HG02870 (cell line): ENCODE data around the gene RASSF5.

Source experiments
- ATAC-seq: cut with Tn5 transposase; IDR thresholded peaks from one replicate; pipeline ENCODE4 v1.9.1; 2021; ENCODE audit warnings: mild to moderate bottlenecking, moderate library complexity; ENCODE audit not compliant: unreplicated experiment

RASSF5 gene, protein sequence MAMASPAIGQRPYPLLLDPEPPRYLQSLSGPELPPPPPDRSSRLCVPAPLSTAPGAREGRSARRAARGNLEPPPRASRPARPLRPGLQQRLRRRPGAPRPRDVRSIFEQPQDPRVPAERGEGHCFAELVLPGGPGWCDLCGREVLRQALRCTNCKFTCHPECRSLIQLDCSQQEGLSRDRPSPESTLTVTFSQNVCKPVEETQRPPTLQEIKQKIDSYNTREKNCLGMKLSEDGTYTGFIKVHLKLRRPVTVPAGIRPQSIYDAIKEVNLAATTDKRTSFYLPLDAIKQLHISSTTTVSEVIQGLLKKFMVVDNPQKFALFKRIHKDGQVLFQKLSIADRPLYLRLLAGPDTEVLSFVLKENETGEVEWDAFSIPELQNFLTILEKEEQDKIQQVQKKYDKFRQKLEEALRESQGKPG

DNA sequence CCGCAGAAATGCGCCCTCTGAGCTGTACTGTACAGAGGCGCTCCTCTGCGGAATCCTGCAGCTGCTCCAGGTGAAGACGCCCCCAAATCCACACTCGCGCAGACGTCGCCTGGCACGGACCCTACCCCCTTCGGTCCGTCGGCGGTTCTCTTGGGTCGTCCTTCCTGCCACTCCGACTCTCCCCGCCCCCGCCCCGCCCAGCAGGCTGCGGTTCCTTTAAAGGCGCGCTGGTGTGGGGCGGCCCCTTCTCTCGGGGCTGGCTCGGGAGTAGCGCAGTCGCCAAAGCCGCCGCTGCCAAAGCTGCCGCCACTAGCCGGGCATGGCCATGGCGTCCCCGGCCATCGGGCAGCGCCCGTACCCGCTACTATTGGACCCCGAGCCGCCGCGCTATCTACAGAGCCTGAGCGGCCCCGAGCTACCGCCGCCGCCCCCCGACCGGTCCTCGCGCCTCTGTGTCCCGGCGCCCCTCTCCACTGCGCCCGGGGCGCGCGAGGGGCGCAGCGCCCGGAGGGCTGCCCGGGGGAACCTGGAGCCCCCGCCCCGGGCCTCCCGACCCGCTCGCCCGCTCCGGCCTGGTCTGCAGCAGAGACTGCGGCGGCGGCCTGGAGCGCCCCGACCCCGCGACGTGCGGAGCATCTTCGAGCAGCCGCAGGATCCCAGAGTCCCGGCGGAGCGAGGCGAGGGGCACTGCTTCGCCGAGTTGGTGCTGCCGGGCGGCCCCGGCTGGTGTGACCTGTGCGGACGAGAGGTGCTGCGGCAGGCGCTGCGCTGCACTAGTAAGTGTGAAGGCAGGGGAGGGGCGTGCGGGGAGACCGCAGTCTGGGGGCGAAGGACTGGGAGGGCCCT, at the start of gene RASSF5:
TSS of gene RASSF5 (plus strand) at position 248 of the 846 bp plus-strand sequence. CDS start at position 320, 72 bp downstream.
- peak; percentile 56 for ATAC-seq

DNA sequence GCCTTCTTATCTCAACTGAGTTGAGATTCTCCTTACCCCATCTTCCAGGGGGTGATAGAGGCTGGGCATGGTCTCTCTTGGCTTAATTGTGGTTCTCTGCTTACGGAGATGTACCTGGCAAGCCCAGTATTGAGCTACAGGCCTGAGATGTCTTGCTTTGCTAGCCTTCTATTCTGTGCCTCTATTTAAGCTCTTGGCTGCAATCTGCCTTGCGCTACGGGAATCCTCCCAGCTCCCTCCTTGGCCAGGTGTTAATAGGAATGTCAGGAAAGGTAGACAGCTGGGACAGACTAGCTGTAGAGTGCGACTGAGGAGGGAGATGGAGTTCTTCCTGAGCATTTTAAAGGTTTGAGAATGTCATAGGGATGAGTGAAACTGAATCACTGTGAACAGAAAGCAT, 47.6 kb upstream of the RASSF5 start:
- ATAC-seq, result no peak

DNA sequence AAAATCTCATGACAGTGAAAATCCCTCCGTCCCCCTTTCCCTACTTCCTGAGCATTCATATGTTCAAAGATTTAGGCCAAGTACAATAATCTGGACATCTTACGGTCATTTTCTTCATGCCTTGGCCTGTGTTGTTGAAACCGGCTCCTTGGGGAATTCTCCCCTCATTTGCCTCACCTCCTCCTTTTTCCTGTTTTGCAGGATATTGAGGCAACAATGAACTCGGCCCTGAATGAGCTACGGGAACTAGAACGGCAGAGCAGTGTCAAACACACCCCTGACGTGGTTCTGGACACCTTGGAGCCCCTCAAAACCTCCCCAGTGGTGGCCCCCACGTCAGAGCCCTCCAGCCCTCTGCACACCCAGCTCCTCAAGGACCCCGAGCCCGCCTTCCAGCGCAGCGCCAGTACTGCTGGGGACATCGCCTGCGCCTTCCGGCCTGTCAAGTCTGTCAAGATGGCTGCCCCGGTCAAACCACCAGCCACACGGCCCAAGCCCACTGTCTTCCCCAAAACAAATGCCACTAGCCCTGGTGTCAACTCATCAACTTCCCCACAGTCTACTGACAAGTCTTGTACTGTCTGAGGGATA, 46.4 kb upstream of the RASSF5 start:
- no peak for ATAC-seq

DNA sequence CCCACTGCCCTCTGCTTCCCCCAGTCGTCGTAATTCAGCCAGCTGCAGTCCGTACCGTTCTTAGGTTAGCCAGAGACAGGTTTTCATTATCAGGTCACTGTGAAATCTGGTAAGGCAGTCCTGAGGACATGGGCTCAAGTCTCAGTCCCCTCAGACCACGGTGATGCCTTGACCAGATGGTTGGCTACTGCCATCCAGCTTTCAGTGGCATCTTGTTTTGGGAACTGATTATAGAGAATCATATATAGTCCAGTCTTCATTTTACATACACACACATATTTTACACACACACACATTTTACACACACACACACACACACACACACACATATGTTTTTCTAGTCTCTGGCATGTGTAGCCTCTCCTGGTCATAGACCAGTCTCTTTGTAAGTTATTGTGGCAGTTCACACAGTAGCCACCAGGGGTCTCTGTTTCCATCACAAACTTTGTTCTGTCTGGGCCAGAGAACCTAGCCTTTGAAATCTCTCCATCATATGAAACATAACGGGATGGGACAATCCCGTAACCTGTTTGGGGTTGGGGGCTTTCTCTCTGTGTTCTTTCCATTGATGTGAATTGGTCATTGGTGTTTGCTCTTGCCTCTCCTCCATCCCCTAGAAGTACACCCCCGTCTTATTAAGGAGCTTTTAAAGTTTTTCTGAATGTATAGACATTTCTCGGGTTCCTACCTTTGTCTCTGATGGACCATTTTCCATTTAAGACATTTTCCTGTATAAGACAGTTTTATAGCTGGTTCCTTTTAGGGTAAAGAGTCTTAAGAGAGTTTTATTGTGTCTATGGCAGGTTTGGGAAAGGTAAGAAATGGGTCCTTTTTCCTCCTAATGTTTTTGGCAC, 45.5 kb upstream of the RASSF5 start:
- no peak for ATAC-seq

DNA sequence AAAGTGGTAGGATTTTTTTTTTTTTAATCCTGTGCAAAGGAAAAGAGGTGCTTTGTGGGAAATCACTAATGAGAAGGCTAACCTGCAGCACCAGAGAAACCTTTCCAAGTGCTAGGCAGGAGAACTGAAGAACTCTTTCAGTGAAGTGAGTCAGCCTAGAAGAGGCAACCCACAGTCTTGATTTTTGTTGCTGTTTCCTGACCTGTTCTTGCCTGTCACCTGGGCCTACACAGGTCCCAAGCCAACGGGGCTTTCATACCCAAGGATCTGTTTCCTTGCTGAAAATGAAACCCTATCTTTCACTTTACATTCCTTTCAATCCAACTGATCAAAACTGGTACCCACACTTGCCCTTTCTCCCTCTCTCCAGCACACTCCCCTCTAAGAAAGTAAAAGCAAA, 44.2 kb upstream of the RASSF5 start:
- ATAC-seq, result no peak

DNA sequence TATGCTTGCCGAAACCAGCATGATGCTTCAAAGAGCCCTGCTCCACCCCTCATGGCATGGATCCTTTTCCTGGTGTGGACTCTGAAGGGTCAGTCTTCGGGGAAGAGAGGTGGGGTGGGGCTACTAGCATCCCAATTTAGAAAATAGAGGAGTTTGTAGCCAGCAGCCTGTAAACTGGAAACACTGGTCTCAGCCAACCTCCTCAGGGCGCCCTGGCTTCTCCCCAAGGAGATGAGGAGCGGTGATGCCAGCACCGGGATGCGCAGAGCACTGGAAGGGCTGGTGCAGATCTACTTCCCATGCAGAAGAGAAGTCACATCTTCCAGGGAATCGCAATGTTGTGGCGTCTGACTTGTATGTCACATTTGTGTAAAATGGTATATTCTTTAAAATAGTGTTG, 43.4 kb upstream of the RASSF5 start:
- ATAC-seq, result no peak

DNA sequence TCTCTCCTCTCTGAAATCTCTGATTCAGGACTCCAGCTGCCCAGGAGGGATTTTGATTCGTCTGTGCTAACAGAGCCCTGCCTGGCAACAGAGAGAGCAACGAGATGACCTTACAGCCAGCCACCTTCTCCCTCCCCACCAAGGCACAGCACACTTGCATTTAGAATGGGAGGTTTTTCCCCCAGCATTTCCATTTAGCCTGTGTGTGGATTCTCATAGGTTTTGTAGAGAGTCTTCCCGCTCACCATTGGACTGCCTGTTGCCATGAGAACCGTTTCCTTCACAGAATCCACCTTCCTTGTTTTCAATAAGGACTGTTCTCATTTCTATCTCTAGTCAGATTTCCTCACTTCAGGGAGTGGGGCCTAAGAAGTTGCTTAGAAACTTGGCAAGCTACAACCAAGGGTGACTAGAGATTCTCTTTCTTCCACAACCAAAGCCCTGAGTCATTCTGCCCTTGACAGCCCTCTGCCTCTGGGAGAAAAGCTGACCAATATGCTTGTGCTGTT, 42.8 kb upstream of the RASSF5 start:
- ATAC-seq, result no peak

DNA sequence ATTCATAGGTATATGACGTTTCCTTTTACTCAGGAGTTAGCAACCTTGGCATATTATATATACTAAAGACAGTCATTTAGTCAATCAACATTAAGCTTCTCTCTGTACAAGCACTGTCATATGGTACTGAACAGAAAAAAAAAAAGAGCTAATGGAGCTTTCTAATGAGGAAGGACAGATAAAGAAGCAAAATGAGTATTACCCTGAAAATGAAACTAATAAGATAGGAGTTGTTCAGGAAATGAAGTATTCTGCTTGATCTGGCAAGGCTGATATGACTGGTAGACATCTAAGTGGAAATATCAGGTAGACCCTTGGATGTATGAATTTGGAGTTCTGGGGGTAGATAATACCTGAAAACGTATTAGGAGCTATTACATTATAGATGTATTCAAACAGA, 41.4 kb upstream of the RASSF5 start:
- peak; percentile 27 for ATAC-seq

DNA sequence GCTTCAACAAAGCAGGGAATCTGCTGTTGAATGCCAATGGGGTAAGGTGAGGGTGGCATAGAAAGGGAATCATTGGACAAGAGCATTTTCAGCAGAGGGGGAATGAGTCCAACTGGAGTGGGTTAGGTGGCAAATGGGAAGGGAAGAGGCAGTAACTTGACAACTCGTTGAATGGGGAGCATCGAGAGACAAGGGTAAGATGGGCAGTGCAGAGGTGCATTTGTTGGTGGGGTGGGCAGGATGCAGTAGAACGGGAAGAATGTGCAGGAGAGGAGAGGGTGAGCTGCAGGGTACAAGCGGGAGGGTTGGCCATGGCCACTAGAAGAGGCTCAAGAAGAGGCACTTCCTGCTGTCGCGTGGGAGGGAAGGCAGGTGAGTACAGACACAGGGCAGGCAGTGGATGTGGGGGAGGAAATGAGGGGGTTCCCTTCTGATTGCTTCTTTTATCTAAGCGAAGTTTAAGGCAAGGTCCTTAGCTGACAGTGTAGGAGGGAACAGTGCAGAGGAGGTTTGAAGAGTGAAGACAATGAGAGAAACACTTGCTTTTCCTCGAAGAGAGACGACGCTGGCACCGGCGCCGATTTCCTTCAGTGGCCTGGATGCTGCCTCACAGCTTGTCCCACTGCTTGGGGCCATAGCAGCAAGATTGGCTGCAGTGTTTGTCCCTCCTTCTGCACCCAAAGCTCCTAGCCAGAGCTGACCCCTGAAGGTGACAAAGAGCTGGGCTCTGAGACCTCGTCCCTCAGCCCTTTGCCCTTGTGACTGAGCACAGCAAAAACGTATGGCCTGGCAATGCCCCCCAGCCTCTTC, 40.3 kb upstream of the RASSF5 start:
- no peak for ATAC-seq

DNA sequence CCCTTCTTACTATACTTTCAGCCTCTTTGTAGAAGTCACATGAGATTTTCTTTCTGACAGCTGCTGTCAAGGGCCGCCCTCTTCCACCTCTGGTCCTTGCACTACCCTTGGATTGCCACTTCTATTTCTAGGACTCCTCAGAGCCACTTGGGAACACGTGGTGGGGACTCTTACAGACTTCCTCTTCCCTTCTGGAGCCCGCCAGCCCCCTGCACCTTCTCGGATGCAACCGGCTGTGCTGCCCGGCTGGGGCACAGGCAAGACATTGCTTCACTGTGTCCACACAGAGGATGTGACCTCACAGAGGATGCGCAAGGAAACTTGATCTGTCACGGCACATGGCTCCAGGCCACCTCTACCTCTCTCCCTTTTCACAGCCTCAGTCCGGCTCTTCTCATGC, 39.4 kb upstream of the RASSF5 start:
- no peak for ATAC-seq

DNA sequence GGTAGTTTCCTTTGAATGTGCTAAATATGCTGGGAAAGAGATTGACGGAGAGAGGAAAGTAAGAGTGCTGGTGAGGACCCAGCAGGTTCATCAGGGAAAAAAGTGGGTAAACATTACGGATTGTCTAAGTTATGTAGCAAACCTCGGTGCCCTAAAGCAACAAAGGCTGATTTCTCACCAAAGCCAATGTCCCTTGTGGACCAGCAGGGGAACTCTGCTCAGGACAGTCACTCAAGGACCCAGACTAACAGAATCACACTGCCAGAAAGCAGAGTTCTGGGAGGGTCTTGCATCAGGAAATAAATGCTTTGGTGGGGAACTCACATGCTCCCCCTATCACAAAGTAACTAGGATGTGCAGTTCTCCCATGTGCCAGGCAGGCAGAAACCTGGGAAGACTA, 38.8 kb upstream of the RASSF5 start:
- ATAC-seq, result no peak

DNA sequence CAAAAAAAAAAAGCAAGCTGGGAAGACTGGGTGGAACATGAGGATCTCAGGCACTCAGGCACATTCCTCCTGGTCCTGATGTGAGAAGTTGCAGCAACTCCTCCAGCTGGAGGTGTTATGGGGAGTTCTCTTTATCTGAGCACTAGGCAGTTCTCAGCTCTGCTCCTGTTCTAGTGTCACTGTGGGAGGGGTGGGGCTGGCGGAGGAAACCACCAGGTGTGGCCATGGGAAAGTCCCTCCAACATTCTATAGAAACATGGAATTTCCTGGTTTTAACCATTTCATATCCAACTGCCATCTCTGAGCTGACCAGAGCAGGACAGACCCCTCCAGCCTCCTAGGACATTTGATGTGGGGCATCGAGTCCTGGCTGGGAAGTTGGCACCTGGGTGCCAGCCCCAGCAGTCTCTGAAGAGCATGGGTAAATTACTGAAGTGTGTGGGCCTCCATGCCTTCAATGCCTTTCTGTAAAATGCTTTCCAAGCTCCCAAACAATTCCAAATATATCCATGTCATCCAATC, 37.9 kb upstream of the RASSF5 start:
- no peak for ATAC-seq

DNA sequence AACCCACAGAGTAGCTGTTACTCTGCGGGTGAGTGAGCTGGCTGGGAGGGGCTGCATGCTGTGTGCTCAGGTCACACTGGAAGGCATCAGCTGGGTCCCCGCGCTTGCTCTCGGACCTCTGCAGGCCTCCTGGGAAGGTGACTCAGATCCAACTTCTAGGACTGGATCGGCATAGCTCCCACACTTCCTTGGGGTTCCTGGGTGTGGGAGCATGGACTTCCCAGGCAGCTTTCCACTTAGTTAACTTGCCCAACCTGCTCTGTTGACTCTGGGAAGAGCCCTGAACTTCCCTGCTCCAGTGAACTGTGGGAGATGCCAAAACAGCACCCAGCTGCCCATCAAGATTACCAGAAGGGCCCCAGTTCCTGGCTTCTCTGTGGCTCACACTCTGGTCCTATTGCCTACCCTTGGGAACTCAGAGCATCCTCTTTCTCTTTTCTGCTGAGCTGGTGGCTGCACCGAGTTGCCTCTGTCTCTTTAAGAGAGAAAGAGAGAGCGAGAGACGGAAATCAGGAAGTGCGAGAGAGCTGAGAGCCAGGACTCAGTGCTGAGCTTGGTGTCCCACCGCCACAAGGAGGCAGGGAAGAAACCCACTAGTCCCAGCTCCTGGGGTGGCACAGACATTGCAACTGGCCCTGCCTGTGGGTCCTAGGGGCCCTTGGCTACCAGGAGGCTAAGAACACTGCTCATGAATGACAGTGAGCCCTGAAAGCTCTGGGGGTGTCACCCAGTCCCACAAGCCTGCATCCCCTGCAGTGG, 37.2 kb upstream of the RASSF5 start, which contains the start of gene IKBKE:
TSS of gene IKBKE (plus strand) at position 544 of the 759 bp plus-strand sequence. CDS start 2,752 bp downstream, outside the sequence.
- peak; percentile 49 for ATAC-seq

DNA sequence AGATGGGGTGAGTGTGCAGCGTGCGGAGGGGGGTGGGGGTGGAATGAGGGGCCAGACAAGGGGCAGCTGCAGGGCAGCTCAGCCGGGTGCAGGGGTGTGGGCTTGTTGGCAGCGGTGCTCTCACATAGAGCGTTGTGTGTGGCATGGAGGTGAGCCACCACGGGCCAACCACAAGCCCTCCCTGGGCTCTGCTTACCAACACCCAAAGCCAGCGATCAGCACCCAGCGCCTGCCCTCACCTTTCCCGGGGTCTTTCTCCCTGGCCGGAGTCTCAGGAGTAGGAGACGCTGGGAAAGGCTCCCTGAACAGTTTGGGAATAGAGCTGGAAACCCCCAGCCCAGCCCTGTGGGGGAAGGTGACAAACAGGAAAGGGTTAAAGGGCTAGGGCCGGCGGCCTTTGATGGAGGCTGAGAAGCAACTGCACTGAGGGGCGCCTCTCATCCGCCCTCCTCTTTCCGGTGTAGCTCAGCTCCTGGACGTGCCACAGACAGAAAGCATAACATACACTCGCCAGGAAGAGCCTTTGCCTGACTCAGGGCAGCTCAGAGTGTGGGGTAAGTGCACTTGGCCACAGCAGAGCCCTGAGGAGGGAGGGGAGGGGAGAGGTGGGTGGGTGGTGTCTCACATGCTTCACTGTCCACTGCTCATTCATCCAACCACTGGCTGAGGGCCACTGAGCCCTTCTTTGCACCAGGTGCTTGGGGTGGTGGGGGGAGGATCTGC, 36.5 kb upstream of the RASSF5 start:
- peak; percentile 1 for ATAC-seq

DNA sequence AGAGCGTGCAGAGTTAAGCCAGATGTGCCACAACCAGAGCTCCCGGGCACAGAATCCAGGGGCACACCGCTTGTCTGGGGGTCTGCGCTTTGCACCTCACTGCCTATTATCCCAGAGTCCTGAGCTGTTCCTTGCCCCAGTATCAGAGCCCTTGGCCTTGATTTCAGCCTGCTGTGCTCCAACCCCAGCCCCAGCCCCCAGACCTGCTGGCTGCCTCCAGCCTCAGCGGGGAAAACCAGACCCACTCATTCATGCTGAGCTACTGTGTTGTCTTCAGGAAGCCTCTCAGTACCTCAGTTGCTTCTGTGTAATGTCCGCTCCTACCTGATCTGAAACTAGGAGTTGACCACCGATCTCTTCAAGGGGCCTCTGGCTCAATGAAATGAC, 35.9 kb upstream of the RASSF5 start:
- ATAC-seq, result peak; percentile 39

DNA sequence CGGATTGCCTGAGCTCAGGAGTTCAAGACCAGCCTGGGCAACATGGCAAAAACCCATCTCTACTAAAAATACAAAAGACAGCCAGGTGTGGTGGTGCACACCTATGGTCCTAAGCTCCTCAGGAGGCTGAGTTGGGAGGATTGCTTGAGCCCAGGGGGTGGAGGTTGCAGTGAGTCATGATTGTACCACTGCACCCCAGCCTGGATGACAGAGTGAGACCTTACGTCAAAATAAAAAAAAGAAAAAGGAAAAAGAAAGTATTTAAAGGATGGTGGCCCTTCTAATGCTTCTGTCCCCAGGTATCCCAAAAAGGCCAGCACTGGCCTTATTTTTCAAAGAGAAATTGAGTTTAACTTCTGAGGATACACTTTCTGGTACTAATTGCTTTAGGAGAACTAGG, 35.3 kb upstream of the RASSF5 start:
- no peak for ATAC-seq

DNA sequence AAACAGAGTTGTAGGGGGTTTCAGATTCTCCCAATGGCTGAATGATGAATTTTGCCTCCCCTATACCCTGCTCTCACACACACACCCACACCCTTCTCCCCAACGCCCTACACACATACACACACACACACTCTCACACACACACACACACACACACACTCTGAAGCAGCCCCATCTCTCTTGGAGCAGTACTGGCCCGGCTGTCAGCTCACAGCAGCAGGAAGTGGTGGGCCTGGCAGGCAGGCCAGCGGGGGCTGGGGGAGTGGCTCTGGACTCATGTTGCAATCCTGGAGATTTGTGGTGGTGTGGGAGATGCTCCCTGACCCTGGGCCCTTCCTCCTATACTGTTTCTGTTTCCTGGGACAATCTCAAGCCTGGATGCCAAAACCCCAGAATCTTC, 34.9 kb upstream of the RASSF5 start:
- ATAC-seq, result no peak

DNA sequence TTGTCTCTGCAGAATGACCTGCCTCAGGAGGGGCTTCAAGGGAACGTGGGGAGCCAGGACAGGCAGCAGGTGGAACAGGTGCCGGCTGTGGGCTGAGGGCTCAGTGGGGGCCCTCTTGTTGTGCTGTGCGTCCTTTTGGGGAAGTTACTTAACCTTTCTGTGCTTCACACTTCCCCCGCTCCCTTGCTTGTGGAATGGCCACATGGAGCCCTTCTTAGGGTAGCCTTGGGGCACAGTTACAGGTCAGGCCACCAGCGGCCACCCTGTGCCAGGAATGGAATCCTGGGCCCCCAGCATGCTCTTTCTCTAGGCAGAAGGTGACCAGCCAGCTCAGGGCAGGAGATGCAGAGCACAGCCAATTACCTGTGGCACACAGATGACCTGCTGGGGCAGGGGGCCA, 34.4 kb upstream of the RASSF5 start:
- ATAC-seq, result no peak
